ENCODE measurements around the gene INTS2.
"Not testable (repeated sequence)": the region's sequence is repeated elsewhere in the genome, so short reads cannot be mapped to it uniquely, and the experiment has no call there.

INTS2 gene

GRCh38 chr17:61927208-61928100 is at the start of gene INTS2:
Gene INTS2 (minus strand): TSS chr17:61927982. CDS start chr17:61926644, 1,338 bp downstream.
- peak; percentile 95 for DNase-seq

GRCh38 chr17:61974115-61974514 is 46.3 kb upstream of the INTS2 start:
- no peak for DNase-seq

GRCh38 chr17:61972311-61972710 is 44.5 kb upstream of the INTS2 start:
- DNase-seq, result no peak

- no peak for DNase-seq
Observed at GRCh38 chr17:61970030-61970429, 42.2 kb upstream of the INTS2 start.

- DNase-seq, result no peak
Observed at GRCh38 chr17:61968757-61969156, 41.0 kb upstream of the INTS2 start.

GRCh38 chr17:61967729-61968128 is 39.9 kb upstream of the INTS2 start:
- no peak for DNase-seq

- no peak for DNase-seq
Observed at GRCh38 chr17:61966191-61966590, 38.4 kb upstream of the INTS2 start.

- DNase-seq, result no peak
Observed at GRCh38 chr17:61955619-61956018, 27.8 kb upstream of the INTS2 start.

GRCh38 chr17:61947367-61948078 is 19.7 kb upstream of the INTS2 start:
- no peak for DNase-seq

GRCh38 chr17:61946359-61946758 is 18.6 kb upstream of the INTS2 start:
- DNase-seq, result no peak

- no peak for DNase-seq
Observed at GRCh38 chr17:61943117-61943516, 15.3 kb upstream of the INTS2 start.

- DNase-seq, result no peak
Observed at GRCh38 chr17:61942085-61942484, 14.3 kb upstream of the INTS2 start.

GRCh38 chr17:61928101-61928436 is 287 bp upstream of the INTS2 start:
- no peak for DNase-seq

- no peak for DNase-seq
Observed at GRCh38 chr17:61926826-61927207, 965 bp downstream of the INTS2 start.

GRCh38 chr17:61915162-61915561 is 12.6 kb downstream of the INTS2 start:
- DNase-seq, result not testable (repeated sequence)

- DNase-seq, result no peak
Observed at GRCh38 chr17:61908292-61909037, 19.3 kb downstream of the INTS2 start.

GRCh38 chr17:61907361-61907760 is 20.4 kb downstream of the INTS2 start:
- no peak for DNase-seq

- DNase-seq, result no peak
Observed at GRCh38 chr17:61904094-61904710, 23.6 kb downstream of the INTS2 start.

GRCh38 chr17:61903251-61903650 is 24.5 kb downstream of the INTS2 start:
- DNase-seq, result no peak

GRCh38 chr17:61897548-61898180 is 30.1 kb downstream of the INTS2 start:
- no peak for DNase-seq

- no peak for DNase-seq
Observed at GRCh38 chr17:61895391-61895790, 32.4 kb downstream of the INTS2 start.

- not testable (repeated sequence) for DNase-seq
Observed at GRCh38 chr17:61894310-61894709, 33.5 kb downstream of the INTS2 start.

GRCh38 chr17:61887733-61888132 is 40.0 kb downstream of the INTS2 start:
- not testable (repeated sequence) for DNase-seq

All from stimulated activated CD4-positive, alpha-beta T cell treated with anti-CD3 and anti-CD28 coated beads, Interleukin-12 subunit alpha, Interleukin-12 subunit beta, amount 100 ng/mL, for 4 hours (primary cell).